Measurements from ENCODE around the gene SLC1A4. TPM values are rescaled to one million over a fixed set of nuclear protein-coding genes. Genes with fewer than 3 reads are reported as not detected.
"Not testable (repeated sequence)": the region's sequence is repeated elsewhere in the genome, so short reads cannot be mapped to it uniquely, and the experiment has no call there.

SLC1A4 gene
- polyA plus RNA-seq, 1 donor = 6.0 TPM

DNA sequence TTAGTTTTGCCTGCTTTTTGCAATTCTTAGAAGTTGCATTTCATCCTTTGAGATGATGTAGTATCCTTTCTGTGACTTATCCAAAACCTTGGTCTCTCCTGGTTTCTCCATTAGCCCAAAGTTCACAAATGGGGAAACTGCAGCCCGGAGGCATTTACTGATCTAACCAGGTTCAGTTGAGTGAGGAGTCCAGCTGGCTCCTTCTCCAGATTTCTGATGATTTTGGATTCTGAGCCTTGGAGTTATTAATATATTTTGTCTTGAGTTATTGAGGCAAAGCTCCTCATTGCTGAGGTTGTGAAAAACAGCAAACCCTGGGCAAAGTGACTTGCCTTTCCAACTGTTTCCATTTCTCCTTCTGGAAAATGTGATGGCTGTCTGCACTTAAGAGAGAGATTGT is 1.7 kb downstream of the SLC1A4 start:
- no peak for DNase-seq

DNA sequence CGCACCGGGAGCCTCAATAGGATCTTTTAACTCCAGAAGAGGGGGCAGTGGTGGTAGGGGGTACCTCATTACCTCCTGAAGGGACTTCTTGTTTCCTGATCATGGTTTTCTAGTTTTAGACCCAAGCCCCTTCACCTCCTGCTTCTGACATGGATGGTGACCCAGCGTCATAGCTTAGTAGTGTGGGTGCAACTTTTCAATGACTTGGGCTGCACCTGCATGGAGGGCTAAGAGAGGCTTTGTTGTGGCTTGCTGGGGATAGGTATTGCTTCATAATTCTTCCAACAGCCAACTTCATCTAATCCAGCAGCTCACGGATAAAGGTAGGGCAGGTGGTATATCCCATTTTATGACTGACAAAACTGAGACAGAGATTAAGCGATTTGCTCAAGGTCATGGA is 3.0 kb downstream of the SLC1A4 start:
- no peak for DNase-seq

DNA sequence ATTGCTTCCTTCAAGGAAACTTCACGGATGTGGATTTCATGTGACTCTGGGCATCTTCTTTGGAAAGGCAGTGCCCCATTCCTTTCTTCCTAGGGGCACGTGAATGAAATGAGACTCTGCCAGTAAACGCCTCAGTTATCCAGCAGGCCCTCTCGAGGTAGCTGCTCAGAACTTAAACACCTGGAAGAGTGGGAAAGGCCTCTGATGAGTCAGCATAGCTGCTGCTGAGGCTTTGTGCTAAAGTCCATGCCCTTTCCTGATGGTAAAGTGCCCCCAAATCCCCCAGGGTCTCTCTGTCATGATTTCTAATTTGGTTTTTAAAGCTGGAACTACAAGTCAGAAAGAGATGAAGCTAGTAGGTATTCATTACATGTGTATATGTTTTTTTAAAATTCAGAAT is 3.8 kb downstream of the SLC1A4 start:
- DNase-seq = no peak

DNA sequence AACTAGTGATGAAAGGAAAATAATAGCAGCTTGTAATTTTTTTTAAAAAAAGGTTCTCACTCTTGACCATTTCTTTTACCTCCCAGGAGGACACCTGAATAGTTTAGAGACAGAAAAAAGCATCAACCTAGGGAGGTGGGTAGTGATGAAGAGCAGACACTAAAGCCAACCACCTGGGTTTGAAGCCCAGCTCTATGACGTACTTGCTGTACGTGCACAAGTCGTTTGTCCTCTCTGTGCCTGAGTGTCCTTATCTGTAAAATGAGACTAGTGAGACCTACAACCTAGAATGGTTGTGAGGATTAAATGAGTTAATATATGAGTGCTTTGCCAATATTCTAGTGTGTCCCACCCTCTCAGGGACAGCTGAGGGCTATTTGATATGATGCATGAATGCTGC is 5.8 kb downstream of the SLC1A4 start:
- no peak for DNase-seq

DNA sequence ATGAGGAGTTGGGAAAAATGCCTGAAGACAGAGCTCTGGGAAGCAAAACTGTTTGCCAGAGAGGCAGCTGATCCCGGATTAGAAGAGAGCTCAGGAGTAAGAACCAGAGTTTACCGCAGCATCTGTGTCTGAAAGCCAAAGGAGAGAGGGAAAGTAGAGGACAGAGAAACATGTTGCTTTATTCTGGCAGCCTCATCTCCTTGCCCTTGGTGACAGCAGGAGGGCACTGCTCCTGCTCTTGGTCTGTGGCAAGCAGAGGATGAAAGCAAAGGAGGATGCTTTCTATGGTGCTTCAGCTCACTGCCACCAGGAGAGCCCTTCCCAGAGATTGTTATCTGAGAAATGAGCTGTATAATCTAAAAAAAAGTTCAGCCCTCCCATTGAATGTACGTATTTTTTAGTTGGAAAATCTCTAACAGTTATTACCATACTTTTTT is 7.7 kb downstream of the SLC1A4 start:
- no peak for DNase-seq

DNA sequence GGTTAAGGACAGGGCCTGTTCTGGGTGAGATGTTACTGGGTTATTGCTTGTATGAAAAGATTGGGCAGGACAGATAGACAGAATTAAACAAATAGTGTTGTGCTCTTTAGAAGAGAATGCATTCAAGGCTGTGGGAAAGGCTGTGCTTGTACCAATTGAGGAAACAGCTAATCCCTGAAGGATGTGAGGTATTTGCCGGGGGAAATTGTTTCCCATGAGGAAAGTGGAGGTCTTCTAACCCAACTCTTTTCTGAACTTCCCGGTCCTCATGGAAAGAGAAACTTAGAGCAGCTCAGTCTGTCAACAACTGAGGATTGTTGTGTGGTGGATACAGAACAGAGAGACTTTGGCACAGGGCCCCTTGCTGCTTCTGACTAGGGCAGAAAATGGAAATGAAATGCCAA is 9.5 kb downstream of the SLC1A4 start:
- no peak for DNase-seq

DNA sequence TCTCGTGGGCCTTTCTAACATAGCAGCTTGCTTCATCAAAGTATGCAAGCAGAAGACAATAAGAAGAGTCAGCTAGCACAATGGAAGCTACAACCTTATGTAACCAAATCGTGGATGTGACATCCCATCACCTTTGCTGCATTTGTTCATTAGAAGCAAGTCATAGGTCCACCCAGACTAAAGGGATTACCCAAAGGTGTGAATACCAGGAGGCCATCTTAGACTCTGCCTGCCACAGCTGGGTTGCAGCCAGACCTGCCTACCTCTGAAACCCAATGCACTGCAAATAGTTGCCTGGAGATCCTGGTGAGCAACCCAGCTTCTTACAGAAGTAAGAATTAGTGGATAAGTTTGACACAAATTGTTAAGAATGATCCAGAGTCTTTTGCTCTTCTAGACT is 10.6 kb downstream of the SLC1A4 start:
- no peak for DNase-seq

DNA sequence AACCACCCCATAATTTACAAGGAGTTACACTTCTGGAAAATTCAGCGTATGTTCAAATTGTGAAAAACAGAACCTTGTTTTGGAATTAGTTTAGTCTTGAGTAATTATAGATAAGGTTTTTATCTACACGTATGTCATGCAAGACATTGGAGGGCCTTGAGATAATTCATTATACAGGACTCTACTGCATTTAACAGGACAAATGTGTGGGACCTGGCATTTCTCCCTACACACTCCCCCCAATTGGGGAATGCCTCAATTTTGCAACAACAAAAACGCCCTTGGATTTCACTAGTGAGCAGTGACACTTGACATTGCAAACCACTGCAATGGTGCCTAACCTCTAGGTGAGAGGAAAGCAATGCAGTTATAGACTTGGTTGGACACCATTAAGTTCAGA is 11.4 kb downstream of the SLC1A4 start:
- DNase-seq = no peak

DNA sequence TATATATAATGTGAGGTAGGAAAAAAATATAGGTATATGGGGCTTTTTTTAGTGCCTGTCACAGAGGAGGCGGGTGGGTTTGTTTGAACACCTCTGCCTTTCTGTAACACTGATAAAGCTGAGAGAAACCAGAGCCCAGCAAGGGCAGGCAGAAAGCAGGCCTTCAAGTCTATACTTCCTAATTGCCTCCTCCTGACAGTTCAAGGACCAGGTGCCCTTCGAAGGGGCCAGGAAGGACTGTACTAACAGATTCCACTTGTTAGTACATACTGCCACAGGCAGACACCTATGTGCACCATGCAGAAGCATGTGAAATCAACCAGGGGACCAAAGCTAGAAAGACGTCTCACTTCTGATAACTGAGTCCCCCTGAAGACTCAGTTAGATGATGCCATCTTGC is 13.8 kb downstream of the SLC1A4 start:
- DNase-seq = no peak

DNA sequence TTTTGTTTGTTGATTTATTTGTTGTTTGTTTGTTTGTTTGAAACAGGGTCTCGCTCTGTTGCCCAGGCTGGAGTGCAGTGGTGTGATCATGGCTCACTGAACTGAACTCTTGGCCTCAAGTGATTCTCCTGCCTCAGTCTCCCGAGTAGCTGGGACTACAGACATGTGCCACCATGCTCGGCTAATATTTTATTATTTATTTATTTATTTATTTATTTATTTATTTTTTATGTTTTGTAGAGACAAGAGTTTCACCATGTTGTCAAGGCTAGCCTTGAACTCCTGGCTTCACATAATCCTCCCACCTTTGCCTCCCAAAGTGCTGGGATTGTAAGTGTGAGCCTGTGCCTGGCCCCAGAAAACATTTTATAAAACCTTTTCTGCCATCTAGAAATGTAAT is 15.0 kb downstream of the SLC1A4 start:
- DNase-seq = not testable (repeated sequence)

DNA sequence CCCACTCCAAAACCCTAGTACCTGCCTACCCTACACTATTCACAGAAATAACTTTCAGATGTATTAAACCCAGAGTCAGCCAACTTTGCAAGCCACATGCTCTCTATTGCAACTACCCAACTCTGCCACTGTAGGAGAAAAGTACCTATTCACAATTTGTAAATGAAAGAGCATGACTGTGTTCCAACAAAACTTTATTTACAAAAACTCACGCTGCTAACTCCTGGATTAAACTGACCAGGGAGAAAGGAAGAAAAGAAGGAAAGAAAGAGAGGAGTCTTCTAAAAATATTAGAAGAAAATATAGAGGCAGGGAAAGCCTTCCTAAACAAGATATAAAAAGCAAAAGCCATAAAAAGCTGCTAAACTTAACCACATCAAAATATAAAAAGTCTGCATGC is 24.6 kb downstream of the SLC1A4 start:
- DNase-seq = no peak

DNA sequence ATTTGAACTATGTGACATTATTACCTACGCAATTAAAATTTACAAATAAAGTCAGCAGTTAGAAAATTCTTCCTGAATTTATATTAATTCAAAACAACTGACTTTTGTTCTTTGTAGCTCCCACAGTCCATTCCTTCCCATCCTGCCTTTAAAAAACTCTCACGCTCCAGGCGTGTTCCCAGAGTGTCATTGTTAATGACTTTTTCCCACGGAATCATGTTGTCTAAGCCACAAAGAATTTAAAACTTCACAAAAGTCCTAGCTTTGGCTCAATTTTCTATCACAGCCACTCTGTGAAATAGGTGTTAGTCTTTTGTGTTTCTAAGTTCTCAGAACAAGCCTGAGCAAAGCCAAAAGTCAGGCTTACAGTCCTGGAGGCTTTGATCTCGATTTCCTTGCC is 26.5 kb downstream of the SLC1A4 start:
- no peak for DNase-seq

DNA sequence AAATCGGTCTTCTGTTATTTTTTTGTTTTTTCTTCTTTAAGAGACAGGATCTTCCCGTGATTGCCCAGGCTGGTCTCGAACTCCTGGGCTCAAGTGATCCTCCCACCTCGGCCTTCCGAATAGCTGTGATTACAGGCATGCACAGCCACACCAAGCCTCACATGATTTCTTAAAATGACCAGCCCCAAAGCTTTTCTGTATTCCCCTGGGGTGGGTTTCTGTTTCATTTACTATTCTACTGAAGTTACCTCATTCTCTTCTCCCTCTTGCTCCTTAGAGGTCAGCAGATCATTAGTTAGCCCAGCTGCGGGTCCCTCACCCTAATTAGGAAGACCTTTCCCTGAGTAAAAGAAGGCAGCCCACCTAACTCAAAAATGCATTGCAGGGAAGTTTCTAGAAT is 27.6 kb downstream of the SLC1A4 start:
- no peak for DNase-seq

DNA sequence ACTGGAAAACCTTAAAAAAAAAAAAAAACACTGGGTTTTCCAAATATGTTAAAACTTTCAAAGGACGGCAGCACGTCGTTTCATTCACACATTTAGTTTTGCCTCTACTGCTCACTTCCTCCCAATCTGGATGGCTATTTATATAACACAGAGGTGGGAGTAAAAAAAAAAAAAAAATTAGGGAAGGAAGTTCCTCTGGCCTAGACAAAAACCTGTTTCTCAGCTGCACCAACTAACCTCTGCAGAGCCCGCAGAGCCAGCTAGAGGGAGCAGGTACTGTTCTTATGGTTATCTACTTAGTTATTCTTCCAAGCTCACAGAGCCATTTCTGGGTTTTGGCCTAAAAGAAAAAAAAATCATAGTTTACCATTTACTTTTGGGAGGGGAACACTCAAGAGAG is 28.1 kb downstream of the SLC1A4 start:
- DNase-seq = no peak

DNA sequence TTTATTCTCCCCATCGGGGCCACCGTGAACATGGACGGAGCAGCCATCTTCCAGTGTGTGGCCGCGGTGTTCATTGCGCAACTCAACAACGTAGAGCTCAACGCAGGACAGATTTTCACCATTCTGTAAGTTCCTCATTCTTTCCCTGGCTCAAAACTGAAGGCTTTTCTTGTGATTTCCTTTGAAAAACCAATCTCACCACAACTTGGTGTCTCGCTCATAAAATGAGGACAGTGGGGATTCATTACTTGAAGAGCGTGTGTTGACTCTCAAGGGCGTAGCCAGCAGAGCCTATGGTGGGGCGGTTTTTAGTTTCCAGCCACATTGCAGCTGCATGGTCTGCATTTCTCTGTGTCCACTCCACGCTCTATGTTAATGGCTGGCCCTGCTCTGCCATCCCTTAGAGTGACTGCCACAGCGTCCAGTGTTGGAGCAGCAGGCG is 29.0 kb downstream of the SLC1A4 start:
- DNase-seq = no peak

DNA sequence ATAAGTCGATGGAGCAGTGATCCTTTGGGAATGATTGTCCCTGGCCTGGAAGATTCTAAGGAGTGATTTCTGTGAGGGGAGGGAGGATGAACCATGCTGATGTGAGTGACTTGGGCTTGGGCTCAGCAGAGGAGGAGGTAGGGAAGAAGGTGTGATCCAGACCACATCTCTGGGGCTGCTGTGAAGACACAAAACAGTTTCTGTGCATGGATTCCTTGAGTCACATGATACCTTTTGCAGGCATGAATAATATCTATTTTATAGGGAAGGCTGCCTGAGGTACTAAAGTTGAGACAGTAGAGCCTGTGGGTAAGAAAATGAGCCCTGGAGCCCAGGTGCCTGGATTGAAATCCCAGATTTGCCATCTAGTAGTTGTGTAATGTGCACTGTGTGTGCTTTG is 29.8 kb downstream of the SLC1A4 start:
- DNase-seq = no peak

DNA sequence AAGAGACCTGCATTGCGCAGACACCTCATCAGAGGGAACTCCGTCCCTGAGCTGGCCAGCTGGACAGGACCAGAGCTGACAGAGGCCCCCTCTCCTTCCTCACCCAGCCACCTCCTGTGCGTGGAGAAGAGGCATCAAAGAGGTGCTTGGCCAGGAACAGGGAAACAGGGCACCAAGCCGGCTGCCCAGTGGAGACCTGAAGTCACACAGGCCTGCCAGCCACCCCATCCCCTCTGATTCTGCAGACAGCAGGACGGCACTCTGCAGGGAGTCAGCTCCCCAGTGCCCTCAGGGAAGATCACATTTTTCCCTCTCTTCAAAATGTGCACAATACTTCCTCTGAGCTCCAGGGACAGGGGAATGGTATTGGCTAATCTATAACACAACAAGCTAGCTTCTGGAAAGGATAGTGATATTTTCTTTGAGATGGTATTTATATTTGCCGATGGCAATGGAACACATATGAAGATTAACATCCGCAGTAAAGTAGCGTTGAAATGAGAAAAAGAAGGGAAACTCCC is 30.5 kb downstream of the SLC1A4 start:
- no peak for DNase-seq

DNA sequence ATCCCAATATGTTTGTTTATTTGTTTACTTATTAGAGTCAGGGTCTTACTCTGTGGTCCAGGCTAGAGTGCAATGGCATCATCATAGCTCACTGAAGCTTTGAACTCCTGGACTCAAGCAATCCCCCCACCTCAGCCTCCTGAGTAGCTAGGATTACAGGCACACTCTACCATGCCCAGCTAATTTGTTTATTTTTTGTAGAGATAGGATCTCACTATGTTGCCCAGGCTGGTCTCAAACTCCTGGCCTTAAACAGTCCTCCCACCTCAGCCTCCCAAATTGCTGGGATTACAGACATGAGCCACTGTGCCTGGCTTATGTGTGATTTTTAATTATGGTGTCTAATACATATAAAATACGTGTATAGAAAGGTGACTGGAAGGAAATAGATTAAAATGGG is 31.1 kb downstream of the SLC1A4 start:
- DNase-seq = not testable (repeated sequence)

DNA sequence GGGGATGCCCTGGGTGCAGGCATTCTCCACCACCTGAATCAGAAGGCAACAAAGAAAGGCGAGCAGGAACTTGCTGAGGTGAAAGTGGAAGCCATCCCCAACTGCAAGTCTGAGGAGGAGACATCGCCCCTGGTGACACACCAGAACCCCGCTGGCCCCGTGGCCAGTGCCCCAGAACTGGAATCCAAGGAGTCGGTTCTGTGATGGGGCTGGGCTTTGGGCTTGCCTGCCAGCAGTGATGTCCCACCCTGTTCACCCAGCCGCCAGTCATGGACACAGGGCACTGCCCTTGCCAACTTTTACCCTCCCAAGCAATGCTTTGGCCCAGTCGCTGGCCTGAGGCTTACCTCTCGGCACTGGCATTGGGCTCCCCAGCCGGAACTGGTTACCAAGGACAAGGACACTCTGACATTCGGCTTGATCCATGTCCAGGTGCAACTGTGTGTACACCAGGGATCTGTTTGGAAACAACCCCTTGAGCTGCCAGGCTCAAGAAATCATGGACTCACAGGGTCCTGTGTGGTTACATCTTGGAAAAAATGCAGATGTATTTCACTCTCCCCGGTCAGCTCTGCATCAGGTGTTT is 31.8 kb downstream of the SLC1A4 start:
- DNase-seq = no peak

DNA sequence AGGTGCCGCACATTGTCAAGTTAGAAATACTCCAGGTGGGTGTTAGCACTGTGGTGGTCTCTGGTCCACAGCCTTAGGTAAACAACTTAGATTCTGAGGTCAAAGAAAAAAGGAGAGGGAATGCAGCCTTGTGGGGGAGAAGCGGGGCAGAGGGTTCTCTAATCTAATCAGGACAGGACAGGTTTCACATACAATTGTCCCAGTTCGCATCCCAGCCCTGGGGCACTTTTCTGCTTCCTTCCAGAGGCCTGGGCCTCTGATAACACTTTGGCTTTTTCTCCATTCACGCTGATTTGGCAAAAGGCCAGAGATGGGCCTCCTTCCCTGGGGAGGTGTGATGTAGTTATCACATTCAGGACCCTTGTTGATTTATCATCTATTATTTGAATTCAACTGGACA is 32.5 kb downstream of the SLC1A4 start:
- no peak for DNase-seq

DNA sequence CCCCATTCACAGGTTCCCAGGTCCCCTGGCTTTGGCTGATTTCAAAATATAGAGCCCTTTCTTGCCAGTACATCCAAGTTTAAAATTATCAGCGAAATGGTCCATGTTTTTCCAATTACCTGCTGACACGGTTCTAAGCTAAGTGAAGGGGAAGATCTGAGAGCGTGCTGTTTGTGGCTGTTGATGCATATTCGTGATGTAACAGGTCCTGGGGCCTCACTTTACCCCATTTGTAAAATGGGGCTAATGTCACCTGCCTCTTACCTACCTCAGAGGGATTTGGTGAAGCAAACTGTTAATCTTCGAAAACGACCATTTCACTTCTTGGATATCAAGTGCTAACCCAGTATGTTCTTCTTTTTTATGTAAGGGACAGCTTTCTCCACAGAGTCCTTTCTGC is 33.0 kb downstream of the SLC1A4 start:
- no peak for DNase-seq

DNA sequence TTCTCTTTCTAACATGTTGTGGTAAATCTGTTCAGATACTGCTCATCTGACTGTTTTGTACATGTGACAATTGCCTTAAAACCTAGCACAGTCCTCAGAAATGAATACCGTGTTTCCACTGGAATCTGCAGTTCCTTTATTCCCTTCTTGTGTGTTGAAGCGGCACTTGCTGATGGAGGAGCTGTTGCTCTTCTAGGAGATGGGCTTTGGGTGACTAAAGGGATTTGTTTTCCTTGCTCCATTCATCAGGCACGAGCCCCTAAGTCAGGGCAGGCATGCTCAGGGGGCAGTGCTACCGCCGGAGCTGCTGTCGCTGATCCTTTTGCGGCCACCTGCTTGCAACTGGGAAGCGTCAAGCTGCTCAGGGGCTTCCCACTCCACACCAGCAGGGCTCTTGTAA is 34.5 kb downstream of the SLC1A4 start:
- no peak for DNase-seq

DNA sequence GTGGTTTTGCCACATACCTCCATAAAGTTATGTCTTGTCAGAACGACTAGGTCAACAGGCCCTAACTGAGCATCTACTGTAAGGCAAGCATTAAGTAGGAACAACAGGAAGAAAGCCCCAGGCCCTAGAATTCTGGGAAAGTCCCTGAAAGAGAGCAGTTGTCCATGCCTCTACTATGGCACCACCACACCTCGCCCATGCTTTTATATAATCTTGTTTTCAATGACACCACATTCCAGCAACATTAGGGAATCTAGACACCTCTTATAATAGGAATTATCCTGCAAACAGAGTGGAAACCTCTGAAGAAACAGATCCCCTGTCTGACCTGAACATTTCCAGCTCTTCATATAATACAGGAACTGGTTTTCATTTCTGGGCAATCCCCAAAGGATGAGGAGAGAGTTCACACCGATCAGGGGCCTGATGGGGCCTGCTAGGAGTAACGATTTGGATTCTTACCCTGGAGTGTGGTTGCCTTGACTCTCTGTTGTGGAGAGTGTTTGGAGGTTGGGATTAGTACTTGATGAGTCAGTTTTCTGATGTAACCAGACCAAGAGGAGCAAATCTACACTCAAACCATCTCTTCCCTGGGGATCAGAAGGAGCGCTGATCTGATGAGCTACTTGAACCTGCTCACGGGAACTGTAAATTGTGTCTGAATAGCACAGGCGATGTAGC is 35.1 kb downstream of the SLC1A4 start:
- DNase-seq = no peak

DNA sequence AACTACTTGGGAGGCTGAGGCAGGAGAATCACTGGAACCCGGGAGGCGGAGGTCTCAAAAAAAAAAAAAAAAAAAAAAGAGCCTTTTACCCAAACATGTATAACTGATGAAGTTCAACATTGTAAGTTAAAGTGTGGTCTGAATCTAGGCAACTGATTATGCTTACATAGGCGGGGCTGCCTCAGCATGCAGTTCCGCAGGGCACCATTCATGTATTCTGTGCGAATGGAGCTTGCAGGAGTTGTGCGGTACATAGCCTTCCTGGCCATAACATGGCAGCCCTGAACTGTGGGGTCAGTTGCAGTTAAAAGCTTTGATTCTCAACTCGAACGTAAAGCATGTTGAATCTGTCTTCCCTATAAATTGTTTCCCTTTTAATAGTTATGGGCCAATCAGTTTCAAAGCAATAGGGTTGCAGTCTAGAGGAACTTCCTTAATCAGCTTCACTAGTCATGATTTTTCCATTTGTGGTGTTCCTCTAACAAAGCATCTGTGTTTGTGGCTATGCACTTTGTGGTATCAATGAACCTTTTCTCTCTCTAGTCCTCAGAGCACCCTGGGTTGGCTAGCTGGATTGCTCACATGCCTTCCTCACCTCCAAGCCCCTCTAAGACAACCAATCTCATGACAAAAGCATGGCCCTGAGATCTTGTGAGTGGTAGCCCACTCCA is 36.4 kb downstream of the SLC1A4 start:
- no peak for DNase-seq

Measured in left kidney (tissue), 2 donors.